HG02840 (cell line): ENCODE measurements around the gene GUCA2B.

Experiments used
- ATAC-seq: cut with Tn5 transposase; IDR thresholded peaks from one replicate; pipeline ENCODE4 v1.9.1; 2021; ENCODE audit warnings: mild to moderate bottlenecking, moderate library complexity, moderate number of reproducible peaks; ENCODE audit not compliant: unreplicated experiment, low FRiP score

Gene GUCA2B

DNA sequence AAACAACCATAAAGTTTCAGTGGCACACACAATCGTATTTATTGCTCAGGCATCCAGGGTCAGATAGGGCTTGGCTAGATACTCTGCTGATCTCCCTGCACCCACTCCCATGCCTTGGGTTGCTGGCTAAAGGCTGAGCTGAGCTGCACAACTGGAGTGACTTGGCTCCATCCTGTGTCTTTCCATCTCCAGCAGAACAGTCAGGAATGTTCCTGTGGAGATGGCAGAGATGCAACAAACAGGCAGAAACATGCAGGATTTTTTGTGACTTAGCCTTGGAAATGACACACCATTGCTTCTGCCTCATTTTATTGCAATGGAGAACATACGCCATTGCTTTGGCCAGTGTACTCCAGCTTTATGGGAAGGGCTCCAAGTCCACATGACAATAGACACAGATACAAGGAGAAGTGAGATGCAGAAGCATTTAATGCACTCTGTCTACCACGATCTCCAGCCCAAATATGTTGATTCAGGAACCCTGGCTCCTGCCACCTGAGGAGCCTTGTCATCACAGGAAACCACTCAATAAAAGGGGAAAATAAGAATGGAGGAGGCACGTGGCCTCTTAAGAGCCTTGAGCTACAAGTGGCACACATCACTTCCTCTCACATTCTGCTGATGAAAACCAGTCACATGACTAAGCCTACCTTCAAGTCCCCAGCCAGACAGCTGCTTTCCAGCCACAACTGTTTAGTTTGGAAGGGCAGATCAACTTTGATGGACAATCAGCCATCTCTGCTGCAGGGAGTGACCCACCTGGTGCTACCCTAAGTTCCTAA, 10.1 kb upstream of the GUCA2B start:
- no peak for ATAC-seq

- ATAC-seq: no peak
Observed at GRCh38 chr1:42143896-42144710, 9.1 kb upstream of the GUCA2B start.

DNA sequence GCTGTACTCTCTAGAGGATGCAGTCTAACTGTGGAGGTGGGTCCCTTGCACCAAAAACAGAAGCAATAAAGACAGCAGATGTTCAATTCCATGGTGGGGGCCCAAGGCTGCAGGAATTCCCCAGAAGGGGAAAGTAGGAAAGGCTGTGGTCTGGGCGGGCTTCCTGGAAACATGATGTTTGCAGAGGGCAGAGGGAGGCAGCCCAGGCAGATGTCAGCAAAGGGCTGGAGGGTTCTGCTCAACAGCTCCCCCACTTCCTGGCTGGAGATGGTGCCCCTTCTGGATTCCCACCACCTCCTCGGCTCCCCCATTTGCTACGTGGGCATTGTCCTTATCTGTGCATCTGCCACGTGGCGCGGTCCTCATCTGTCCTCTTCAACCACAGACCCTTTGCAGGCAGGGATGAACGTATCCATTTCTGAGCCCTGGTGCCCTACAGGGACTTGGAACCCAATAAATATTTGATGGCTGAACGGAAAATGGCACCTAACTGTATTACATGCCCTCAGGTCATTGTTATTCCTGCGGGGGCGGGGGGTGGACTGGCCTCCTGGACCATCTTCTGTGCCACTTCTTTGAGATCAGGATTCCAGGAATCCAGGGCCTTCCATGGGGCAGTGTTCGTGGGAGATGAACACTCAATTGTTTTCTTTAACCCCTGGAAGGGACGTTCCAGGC, 8.4 kb upstream of the GUCA2B start:
- ATAC-seq: no peak

DNA sequence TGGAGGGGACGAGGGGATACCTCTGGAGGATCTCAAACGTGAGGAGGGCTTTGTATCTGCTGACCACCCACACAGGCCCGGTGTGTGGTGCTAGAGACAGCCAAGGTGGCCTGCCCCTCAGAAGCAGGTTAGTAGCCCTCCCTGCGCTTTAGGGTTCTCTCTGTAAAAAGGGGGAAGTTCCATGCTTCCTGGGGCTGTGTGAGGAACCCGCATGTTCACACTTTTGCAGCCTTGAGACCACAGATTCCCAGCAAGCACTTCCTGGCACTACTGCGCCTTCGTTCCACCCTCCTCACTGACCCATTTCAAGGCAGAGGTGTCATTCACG, 7.9 kb upstream of the GUCA2B start:
- no peak for ATAC-seq

DNA sequence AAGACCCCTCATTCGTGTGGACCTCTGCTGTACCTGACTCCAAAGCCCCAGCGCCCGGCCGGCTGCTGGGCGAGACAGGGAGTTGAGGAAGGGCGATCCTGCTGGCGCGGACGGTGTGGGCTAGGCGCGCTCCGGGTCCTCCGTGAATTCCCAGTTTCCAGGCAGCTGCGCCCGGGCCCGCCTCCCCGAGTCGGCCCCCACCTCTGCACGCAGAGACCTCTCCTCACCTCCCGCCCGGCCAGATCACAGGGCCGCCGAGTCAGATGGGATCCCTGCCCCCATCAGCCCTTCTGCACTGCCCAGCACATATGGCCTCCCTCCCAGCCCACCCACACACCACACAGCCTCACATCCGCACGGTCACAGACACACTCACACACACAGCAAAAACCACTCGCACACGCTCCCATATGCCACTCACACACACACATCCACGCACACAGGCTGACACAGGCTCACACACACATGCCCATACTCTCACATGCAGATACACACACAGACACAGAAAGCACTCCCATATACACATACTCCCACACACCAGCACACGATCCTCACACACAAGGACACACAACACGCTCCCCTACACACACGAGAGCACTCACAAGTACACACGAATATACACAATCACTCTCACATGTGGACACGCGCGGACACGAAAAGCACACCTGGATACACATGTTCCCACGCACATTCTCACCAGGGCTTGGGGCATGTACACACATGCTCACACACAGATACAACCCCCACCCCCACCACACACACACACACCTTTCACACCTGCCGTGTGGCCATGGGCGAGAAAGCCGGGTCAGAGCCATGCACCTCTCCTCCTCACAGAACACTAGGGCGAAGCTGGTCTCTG, 7.2 kb upstream of the GUCA2B start:
- no peak for ATAC-seq

- no peak for ATAC-seq
Observed at GRCh38 chr1:42146626-42147320, 6.4 kb upstream of the GUCA2B start.

- ATAC-seq: no peak
Observed at GRCh38 chr1:42148166-42148565, 5.0 kb upstream of the GUCA2B start.

- no peak for ATAC-seq
Observed at GRCh38 chr1:42150651-42151050, 2.6 kb upstream of the GUCA2B start.

DNA sequence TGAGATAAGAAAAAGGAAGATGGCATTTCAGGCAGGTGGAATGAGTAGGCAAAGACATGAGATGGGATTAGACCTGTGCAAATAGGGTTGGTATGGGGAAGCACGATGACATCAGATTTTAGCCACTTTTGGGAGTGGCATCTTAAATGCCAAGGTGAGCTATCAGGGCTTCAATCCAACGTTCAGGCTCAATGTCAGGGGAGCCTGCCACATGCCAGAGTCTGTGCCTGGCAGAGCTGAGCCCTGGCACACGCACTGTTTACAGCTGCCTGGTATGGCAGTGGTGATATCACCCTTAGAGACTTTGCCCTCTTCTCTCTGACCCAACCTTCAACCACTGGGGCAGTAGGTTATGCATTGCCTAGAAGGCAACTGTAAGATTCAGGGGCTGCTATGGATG, 1.1 kb upstream of the GUCA2B start:
- no peak for ATAC-seq

DNA sequence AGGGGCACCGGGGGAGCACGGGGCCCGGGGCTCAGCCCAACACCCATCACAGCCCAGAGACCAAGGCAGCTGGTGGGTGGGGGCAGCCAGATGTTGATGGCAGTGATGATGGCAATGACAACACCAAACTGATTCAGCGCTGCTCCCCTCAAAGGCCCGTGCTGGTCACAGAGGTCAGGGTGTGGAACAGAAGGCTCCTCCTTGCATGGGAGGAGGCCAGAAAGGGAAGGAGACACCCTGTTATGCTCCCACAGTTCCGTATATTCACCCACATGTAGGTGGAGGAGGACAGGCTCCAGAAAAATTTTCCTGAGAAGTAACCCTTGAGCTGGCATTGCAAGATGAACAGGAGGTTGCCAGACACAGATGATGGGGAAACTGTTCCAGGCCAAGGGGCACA, 414 bp downstream of the GUCA2B start:
- ATAC-seq: no peak

- ATAC-seq: no peak
Observed at GRCh38 chr1:42154685-42155084, 1.5 kb downstream of the GUCA2B start.

DNA sequence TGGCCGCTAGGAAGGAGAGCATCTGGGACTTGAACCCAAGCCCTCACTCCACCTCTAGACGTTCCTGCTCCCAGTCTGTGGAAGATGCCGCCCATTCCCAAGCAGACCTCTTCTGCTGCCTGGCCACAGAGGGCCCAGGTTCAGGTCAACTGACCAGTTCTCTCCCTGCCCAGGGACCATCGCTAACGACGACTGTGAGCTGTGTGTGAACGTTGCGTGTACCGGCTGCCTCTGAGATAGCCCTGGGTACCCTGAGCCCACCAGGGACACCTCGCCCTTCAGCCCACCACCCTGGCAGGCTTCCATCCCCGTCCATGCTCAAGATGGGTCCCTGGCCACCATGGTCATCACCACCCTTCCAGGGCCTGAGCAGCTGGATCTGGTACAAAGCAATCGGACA, 2.2 kb downstream of the GUCA2B start:
- no peak for ATAC-seq

DNA sequence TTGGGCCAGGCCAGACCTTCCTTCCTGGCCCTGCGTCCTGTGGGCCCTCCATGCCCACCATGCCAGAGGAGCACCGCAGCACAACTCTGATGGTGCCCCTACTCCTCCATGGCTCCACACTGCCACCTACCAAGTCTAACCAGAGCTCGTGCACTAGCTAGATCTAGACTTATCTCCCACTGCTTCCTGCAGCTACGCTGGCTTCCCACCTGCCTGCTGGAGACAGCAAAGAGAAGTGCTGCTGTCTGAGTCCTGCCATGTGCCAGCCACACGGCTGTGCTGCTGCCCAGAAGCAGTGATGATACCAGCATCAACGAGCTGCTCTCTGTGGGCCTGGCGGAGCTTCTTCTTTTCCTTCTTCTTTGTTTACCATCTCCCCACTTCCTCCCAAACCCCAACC, 4.5 kb downstream of the GUCA2B start:
- ATAC-seq: no peak

DNA sequence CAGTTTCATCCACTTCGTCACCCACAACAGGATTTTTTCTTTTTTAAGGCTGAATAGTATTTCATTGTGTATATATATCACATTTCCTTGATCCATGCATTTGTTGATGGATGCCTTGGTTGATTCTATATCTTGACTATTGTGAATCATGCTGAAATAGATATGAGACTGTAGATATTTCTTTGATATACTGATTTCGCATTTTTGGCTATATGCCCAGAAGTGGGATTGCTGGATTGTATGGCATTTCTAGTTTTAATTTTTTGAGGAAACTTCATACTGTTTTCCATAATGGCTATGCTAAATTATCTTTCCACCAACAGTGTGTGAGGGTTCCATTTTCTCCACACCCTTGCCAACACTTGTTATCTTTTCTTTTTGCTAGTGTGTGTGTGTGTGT, 5.0 kb downstream of the GUCA2B start:
- no peak for ATAC-seq

- ATAC-seq: no peak
Observed at GRCh38 chr1:42162181-42162580, 9.0 kb downstream of the GUCA2B start.

DNA sequence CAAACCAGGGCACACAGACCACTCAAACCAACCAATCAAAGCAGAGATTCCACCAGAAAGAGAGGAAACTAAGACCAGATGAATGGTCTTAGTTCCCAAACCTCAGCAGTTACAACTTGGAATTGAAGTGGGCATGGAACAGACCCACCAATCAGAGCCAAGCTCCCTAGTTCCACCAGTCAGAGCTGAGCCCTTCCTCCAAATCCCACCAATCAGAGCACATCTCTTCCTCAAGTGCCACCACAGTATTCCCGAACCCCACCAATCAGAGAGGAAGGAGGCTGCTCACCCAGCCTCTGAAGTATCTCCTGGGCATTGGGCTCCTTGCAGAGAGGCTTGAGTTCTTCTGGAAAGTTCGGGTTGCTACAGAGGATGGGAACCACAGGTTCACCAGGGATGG, 9.9 kb downstream of the GUCA2B start:
- no peak for ATAC-seq

DNA sequence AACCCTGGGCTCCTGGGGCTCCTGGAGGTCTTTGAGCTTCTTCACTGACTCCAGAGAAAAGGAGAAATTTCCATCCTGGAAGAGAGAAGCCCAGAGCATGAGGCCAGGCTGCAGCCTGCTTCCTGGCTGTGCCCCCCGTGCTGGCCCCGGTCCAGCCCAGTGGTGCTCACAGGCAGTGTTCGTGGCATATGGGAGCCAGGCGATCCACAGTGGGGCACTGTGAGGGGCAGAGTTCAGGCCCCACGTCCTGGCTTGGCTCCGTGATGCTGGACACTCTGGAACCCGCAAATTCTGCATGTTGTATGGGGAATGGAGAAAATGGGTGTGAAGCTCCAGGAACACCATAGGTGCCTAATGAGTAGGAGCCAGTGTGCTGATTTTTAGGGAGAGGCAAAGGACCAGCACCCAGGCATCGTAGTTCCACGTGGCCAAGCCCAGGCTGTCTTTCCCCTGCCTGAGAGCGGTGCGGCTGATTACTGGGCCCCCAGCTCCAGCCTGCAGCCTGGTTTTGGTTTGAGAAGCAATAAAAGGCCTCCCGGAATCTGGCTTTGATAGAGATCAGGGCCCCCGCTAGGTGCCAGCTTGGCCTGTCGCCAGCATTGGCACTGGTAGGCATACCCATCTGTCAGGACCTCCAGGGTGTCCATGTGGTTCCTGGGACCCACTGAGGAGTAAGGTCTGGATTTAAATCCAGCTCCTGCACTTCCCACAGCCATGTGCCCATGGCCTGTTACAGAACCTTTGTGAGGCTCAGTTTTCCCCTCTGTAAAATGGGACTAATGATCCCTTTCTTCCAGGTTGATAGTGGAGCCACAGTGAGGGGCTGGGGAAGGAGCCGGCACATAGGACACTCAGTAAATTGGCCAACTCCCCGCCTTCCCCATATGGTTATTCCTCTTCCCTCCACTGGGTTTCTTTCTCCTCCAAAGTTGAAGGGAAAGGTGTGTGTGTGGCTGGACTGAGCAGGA, 10.6 kb downstream of the GUCA2B start:
- no peak for ATAC-seq

DNA sequence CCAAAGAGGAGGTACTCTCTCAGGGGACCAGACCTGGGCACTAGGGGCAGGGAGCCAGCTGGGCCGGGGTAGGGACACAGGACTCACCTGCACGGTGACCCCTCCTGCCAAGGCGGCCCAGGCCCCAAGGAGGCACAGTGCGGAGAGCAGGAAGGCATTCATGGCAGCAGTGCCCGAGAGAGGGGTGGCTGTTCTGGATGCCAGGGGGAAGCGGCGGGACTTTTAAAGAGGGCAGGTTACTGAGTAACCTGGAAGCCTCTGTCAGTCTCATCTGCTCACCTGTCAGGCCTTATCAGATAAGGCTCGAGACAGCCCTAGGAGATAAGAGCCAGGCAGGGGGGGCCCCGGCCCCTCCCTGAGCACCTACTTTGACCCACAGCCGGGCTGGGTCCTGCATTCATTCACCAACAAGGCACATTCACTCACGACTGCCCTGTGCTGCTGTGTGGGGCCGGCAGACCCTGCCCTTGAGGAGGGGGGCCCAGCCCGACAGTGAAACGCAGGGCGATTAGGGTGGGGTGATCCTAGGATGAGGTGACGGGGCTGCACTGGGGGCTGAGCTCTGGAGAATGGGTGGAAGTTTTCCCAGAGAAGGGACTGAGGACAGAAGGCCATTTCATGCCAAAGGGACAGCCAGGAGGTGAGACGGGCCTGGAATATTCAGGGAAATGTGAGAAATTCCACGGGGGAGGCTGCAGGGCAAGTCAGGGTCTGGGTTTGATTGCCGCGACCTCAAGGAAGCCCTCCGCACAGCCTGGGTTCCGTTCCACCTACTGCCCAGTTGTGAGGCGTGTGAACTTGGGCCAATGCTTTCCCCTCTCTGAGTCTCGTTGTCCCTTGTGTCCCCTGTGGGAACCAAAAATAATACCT, 11.6 kb downstream of the GUCA2B start, which contains the start of gene GUCA2A:
GUCA2A (minus strand) TSS at position 195 of the 870 bp plus-strand sequence; CDS start at position 162, 33 bp downstream.
- ATAC-seq: no peak
